HG03039 (cell line): ENCODE data around the gene DCAF10.
"Not testable (repeated sequence)": the region's sequence is repeated elsewhere in the genome, so short reads cannot be mapped to it uniquely, and the experiment has no call there.

Experiments
- ATAC-seq: cut with Tn5 transposase; IDR thresholded peaks from one replicate; pipeline ENCODE4 v1.9.1; 2021; ENCODE audit warnings: mild to moderate bottlenecking, moderate library complexity; ENCODE audit not compliant: unreplicated experiment

Gene DCAF10

DNA sequence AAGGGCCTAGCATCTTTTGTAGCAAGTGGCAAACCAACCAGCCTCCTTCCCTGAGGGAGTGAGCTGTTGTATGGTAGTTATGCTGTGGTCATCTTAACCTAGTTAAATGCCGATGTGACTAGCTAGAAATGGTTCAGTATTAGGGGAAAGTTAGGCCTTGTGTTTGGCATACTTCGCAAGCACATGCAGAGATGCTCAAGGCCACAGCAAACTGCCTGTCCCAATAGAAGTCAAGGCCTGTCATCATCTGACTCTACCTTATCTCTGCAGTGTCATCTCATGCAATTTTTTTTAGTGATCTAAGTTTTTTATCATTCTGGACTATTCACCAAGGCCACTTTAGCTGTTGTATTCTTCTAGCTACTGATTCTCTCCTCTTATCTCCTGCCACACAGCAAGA lies 10.5 kb upstream of the DCAF10 start:
- no peak for ATAC-seq

DNA sequence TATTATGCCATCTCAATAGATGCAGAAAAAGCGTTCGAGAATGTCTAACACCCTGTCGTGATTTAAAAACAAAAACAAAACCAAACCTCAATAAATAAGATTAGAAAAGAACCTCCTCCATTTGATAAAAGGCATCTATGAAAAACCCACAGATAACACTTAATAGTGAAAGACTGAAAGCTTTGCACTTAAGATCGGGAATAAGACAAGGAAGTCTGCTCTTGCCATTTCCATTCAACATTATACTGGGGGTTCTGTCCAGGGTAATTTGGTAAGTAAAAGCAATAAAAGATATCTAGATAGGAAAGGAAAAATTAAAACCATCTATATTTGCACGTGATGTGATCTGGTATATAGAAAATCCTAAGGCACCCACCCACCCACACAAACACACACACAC lies 8.5 kb upstream of the DCAF10 start:
- ATAC-seq: no peak

DNA sequence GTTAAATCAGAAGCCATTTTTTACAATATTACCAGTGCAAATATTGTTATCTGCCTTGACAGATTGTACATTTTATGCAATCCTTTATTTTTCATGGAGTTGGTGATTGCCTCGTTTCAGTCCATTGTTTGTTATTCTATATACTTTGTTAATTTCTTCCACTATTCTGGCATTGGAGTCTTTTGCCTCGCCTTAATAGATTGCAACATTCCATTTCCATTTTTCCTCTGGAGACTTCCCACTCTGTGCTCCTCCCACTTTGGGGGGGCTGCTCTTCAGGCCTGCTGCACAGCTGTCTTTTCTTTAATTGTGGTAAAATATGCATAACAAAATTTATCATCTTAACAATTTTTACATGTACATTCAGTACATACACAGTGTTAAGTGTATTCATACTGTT lies 4.4 kb upstream of the DCAF10 start:
- ATAC-seq: no peak

DNA sequence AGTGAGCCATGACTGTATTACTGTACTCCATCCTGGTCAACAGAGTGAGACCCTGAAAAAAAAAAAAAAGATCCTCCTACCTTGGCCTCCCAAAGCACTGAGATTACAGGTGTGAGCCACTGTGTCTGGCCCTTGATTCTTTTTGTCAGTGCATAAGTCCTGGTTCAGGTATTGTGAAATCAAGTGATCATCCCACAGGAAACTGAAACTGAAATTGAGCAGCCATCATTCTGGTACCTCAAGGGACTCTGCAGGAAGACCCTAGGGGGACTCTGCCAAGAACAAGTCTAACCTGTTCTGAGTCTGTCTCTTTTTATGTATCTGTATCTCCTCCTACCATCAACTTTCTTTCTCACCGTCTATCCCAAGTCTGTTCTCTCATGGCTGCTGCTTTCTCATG lies 1.9 kb upstream of the DCAF10 start:
- no peak for ATAC-seq

DNA sequence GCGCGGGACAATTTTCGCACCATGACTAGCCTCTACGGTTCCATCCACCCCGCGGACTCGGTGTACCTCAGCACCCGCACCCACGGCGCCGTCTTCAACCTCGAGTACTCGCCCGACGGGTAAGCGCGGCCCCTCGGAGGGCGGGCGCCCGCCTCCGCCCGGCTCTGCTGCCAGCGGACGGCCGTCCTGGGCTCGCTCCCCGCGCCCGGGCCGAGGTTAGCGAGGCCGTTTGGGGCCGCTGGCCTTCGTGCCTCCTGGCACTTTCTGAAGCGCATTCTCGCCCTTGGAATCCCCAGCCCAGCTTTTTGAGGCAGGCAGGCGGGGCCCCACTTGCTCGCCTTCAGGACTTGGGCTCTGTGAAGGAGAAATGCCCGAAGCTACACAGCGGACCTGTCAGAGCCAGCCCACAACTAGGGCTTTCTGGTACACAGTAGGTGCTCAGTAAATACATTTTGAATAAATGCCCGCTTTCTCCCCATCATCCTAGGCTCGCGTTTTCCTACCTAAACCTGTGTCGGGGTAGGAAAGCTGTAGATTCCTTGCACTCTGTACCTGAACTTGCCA lies 772 bp downstream of the DCAF10 start:
- ATAC-seq: peak; percentile 31

DNA sequence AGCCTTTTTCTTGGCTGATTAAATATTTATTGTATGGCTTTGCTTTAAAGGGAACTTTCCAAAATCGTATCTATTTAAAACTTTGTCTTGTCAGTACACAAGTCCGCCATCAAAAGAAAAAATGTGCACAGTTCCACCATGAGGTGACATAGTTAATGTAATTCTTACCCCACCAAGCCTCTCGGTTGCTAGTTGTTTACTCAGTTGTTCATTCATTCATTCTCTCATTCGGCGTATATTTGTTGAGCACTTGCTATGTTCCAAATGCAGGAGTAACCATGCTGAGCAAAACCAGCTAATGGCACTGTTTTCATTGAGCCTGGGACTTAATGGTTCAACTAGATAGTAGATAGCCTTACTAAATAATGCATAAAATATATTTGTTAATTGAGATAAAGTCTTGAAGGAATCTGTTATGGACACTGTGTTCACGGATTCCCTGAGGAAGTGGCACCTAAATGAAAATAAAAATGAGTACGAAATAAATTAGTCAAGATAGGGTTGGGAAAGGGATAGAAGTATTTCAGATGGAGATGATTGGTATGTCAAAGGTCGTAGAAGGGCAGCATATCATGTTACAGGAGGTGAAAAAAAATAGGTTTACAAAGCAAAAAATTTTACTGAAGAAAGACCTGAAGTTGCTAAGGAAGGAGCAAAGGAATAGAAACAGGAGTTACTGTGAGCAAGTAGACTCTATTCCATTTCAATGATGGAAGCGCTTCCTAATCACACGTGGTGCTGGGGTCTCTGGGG lies 1.5 kb downstream of the DCAF10 start:
- no peak for ATAC-seq

DNA sequence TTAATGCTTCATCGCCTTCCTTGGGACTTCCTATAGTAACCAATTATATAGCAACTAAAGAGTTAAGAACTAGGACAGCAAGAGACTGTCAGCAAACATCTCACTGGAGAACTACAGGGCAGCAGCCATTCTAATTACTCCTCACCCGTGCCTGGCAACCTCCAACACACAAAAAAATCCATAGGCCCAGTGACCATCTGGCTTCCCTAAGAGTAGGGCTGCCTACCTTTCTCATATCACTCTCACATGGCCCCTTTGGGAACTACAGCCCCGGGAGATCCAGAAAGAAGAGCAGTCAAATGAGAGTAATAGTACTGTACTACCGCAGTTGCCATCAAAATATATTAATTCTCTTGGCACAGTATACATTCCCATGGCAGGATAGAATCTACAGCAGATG lies 5.7 kb downstream of the DCAF10 start:
- ATAC-seq: no peak

DNA sequence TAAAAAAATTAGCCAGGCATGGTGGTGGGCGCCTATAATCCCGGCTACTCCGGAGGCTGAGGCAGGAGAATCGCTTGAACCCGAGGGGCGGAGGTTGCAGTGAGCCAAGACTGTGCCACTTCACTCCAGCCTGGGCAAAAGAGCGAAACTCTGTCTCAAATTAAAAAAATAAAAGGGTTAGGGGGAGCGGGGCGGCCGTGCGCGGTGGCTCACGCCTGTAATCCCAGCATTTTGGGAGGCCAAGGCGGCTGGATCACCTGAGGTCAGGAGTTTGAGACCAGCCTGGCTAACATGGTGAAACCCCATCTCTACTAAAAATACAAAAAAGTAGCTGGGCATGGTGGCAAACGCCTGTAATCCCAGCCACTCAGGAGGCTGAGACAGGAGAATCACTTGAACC lies 9.1 kb downstream of the DCAF10 start:
- not testable (repeated sequence) for ATAC-seq

DNA sequence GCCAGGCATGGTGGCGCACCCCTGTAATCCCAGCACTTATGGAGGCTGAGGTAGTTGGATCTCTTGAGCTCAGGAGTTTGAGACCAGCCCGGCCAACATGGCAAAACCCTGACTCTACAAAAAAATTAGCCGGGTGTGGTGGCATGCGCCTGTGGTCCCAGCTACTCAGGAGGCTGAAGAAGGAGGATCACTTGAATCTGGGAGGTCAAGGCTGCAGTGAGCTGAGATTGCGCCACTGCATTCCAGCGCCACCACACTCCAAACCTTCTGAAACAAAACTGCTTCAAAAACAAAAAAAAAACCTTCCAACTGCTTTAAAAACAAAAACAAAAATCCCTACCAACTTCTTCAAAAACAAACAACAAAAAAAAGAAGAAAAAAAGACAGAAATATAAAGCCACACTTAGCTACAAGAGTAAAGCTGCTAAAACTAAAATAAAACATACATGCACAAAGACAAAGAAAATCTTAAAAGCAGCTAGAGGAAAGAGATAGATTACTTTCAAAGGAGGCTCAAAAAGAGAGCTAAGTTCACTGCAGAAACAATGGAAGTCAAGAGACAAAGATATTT lies 11.4 kb downstream of the DCAF10 start:
- ATAC-seq: no peak

DNA sequence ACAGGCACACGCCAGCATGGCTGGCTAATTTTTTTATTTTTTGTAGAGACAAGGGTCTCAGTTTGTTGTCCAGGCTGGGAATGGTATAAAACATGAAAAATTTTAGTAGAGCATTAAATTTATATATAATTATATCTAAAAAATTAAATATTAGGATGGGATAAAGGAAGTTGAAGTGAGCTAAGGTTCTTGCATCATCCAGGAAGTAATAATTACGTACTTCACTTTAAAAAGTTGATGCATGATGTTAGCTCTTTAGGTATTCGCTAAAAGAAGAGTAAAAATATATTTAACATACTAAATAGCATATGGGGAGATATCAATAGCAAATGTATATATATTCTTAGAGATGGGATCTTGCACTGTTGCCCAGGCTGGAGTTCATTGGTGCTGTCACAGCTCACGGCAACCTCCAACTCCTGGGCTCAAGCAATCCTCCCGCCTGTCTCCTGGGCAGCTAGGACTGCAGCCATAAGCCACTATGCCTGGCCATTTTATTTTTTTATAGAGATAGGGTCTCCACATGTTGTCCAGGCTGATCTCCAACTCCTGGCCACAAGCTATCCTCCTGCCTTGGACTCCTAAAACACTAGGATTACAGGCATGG lies 12.3 kb downstream of the DCAF10 start:
- ATAC-seq: no peak

DNA sequence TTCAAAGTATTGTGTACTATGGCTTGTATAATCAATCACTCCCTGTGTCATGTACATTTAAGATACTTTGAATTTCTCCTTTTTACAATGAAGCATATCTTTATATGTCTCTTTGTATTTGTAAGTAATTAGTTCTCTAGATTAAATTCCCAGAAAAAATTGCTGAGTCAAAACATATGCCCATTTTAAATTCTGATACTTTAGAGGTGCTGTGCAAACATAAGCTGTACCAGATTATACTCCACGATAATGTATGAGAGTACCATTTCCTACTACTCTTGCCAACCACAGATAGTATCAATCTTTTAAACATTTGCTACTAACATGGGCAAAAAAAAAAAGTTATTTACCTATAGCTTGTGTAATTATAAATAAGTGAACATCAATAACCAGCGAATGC lies 18.3 kb downstream of the DCAF10 start:
- no peak for ATAC-seq

DNA sequence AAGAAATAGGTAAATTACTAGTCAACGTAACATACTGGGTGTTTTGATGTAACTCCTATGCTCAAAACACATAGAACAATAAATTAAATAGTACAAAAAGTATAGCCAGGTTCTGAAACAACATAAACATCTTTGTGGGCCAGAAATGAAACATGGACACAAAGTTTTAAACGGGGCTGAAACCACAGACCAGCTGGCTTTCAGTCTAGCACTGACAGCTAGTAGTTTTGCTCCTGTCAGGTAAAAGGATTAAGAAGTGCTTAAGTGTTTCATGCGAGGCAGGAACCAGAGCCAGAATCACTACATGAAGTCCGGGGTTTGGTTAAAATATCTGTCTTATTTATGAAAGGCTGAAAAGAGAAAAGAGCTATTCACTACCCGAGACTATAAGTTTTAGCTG lies 19.5 kb downstream of the DCAF10 start:
- ATAC-seq: no peak

DNA sequence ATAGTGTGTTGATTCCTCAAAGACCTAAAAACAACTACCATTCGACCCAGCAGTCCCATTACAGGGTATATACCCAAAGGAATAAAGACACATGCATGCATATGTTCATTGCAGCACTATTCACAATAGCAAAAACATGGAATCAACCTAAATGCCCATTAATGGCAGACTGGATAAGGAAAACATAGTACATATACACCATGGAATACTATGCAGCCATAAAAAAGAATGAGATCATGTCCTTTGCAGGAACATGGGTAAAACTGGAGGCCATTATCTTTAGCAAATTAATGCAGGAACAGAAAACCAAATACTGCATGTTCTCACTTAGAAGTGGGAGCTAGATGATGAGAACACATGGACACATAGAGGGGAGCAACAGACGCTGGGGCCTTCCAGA lies 24.6 kb downstream of the DCAF10 start:
- ATAC-seq: not testable (repeated sequence)

DNA sequence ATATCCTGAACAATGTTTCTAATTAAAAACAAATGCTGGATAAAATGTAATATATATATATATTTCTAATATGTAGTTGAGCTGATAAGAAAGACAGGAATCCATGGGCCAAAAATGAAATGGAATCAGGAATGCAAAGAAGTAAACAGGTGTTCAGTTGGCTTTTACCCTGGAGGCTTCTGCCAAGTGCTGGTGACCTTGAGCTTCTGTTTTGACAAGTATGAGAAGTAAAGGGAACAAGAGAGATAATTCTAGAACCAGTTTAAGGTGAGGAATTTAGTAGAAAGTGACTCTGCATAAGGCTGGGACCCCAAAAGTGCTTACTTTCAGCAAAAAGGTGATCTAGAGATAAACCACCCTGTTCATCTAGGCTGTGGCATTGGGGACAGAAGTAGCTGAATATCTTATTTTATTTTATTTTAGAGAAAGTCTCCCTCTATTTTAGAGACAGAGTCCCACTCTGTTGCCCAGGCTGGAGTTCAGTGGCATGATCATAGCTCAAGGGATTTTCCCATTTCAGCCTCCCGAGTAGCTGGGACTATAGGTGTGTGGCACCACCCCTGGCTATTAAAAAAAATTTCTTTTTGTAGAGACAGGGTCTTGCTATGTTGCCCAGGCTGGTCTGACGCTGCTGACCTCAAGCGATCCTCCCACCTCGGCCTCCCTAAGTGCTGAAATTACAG lies 27.0 kb downstream of the DCAF10 start:
- no peak for ATAC-seq

DNA sequence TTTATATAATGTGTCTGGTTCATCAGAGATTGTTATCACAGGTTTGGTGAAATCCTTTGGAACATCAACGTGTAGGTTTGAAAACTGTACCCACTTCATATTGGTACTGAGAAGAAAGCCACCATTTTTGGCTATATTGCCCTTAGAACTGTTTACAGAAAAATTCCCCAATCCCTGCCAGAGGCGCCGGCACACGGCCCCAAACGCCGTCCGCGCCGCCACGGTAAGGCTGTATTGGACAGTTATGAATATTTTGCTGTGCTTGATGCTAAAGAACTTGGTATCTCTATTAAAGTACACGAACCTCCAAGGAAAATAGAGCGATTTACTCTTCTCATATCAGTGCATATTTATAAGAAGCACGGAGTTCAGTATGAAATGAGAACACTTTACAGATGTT lies 35.2 kb downstream of the DCAF10 start:
- ATAC-seq: no peak

DNA sequence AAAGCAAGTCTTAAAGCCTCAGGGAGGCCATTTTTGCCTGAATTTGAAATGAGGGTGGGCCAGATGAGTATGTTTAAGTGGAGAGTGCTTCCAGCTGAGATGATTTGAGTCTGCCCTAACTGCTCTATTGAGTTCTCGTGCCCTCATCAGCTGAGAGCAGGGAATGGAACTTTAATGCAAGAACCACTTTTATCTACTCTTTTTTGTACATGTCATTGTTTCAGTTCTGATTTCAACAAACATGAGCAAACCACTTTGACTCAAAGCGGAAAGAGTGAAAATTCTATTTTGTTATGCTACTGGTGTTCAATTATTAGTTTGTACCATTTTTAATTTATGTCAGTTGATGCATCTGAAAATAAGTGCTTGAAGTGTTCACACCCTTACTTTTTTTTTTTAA lies 35.8 kb downstream of the DCAF10 start:
- ATAC-seq: peak; percentile 72

DNA sequence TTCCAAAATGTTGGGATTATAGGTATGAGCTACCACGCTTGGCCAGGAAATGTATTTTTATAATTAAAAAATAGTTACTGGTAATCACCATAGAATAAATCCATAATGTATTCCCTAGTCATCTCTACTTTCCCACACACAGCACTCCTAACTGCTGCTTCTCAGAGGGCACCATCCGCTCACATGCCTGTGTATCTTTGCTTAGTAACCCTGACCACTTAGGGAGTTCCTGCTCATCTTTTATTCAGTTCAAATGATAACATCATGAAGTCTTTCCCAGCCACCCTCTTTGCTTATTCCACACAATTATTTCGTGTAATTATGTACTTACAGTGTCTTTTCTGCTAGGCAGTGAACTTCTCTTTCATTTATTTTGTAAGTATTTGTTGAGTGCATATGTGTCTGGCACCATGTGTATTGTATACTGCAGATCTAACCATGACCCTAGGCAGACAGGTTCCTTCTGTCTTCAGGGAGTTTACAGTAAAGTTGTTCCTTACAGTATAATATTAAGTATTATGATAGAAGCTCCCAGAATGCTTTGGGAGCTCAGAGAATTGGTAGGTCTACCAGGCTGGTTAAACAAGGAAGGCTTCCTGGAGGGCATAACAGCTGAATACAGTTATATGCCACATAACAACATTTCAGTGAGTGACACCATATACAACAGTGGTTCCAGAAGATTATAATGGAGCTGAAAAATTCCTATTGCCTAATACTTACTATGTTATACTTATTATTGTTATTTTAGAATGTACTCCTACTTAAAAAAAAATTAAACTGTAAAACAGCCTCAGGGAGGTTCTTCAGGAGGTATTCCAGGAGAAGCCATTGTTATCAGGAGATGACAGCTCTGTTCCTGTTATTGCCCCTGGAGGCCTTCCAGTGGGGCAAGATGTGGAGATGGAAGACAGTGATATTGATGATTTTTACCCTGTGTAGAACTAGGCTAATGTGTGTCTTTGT lies 39.2 kb downstream of the DCAF10 start:
- ATAC-seq: no peak

DNA sequence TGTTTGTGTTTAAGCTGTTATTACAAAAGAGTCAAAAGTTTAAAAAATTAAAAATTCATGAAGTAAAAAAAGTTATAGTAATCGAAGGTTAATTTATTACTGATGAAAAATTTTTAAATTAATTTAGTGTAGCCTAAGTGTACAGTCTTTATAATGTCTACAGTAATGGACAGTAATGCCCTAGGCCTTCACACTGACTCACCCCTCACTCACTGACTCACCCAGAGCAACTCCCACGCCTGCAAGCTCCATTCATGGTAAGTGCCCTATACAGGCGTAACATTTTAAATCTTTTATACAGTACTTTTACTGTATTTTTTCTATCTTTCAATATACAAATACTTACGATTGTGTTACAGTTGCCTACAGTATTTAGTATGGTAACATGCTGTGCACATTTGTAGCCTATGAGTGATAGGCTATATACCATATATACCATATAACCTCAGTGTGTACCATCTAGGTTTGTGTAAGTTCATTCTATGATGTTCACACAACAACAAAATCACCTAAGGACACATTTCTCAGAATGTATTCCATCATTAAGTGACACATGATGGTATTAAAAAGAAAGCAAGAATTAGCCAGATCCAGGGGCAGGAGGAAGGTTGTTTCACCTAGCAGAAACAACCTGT lies 40.1 kb downstream of the DCAF10 start:
- no peak for ATAC-seq

DNA sequence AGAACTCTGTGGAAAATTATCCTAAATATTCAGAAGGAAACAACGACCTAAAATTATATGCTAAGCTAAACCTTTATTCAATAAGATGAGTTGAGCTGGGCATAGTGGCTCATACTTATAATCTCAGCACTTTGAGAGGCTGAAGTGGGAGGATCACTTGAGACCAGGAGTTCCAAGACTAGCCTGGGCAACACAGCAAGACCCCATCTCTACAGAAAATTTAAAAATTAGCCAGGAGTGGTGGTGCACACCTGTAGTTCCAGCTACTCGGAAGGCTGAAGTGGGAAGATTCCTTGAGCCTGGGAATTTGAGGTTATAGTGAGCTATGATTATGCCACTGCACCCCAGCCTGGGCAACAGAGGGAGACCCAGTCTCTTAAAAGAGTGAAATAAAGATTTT lies 51.6 kb downstream of the DCAF10 start:
- no peak for ATAC-seq

DNA sequence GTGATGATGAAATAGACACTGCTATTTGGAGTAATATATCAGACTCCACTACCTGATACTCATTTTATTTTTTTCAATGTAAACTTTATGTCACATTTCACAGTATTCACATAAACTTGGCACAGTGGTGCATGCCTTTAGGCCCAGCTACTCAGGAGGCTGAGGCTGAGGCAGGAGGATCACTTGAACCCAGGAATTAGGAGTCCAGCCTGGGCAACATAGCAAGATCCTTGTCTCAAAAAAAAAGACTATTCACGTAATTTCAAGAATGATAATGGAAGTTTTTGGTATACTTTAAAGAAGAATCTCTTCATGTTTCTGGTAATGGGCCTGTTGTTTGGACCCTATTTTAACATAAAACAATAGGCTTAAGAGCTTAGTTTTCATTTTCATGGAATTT lies 56.0 kb downstream of the DCAF10 start:
- ATAC-seq: no peak
